ENCODE results near the gene ORMDL1.

Gene ORMDL1, protein sequence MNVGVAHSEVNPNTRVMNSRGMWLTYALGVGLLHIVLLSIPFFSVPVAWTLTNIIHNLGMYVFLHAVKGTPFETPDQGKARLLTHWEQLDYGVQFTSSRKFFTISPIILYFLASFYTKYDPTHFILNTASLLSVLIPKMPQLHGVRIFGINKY

GRCh38 chr2:189783927-189784867 lies at the start of gene ORMDL1, which contains the start of gene PMS1:
TSS of gene ORMDL1 (minus strand) at chr2:189784339. CDS start at chr2:189782595, 1,744 bp downstream.
TSS of gene PMS1 (plus strand) at chr2:189784450. CDS start at chr2:189791810, 7,360 bp downstream.
- peak; percentile 93 for DNase-seq

DNA sequence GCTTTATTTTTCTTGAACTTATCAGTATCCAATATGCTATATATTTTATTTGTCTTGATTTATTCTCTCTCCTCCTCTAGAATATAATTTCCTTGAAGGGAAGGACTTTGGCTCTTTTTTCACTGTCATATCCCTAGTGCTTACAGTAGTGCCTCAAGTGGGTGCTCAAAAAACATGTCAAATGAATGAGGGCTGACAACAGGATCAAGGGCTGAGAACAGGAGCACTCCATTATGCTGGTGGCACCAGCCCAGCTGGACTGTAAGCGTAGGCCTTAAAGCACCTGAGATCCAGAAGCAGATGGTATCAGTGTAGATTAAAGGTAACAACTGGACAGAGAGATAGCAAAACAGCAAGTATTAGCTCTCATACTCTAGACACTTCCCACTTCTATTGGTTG lies 46.4 kb upstream of the ORMDL1 start:
- no peak for DNase-seq

DNA sequence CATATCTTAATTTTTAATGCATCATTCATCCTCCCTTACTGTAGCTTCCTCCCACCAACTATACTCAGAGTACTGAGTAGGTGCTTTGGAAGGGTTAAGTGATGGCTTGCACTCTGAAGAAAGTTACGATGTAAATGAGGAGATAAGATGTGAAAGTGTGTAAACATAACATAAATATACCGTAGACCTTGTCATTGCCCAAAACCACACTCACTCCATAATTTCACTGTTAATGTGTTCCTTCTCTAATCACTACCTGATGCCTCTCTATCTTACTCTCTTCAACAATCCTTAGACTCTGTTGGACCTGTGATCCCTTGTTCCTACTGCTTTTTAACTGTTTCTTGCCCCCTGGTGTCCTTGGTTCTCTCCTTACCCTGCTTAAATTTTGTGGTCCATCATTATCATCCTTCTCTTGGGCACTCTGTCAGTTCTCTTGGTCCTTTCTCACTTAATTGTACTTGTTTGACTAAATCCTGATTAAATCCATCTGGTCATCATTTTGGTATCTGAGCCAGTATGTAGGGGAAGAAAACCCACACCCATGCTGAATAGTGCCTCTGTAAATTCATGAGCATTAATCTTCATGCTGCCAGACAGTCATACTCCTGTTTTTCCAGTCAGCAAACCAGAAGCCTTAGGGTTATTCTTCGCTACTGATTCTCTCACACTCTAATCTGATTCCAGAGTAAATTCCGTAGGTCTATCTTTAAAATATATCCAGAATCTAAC lies 45.1 kb upstream of the ORMDL1 start:
- no peak for DNase-seq

GRCh38 chr2:189826039-189826438 lies 41.9 kb upstream of the ORMDL1 start:
- no peak for DNase-seq

DNA sequence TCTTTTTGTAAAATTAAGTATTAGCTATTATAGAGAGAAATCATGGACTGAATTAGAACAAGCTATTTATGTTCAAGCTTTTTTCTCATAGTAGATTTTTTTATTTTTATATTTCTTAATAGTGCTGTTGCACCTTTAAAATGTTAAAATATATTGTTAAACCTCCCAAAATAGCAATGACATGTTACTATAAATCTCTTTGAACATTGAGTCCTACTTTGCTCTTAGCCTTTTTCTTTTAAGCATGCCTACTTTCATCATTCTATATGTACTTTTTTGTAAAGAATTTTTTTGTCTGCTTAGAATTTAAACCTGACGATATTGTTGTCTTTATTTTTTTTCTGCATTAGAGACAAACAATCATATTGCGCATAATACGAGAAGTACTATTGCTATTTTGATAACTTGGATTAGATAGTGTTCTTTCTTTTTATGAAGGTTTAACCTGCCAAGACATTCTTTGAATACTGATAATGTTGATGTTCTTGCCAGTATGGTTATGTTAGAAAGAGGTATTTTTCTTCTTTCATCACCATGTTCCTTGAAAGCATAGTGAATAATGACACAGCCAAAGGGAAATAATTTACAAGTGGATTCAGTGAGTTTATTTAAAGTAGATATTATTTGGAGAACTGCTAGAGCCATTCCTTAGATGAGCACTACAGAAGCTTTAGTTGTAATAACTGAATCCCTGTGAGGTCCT lies 40.7 kb upstream of the ORMDL1 start:
- no peak for DNase-seq

- no peak for DNase-seq
Measured at GRCh38 chr2:189821953-189822748, 38.0 kb upstream of the ORMDL1 start.

- DNase-seq: no peak
Measured at GRCh38 chr2:189819297-189819704, 35.2 kb upstream of the ORMDL1 start.

DNA sequence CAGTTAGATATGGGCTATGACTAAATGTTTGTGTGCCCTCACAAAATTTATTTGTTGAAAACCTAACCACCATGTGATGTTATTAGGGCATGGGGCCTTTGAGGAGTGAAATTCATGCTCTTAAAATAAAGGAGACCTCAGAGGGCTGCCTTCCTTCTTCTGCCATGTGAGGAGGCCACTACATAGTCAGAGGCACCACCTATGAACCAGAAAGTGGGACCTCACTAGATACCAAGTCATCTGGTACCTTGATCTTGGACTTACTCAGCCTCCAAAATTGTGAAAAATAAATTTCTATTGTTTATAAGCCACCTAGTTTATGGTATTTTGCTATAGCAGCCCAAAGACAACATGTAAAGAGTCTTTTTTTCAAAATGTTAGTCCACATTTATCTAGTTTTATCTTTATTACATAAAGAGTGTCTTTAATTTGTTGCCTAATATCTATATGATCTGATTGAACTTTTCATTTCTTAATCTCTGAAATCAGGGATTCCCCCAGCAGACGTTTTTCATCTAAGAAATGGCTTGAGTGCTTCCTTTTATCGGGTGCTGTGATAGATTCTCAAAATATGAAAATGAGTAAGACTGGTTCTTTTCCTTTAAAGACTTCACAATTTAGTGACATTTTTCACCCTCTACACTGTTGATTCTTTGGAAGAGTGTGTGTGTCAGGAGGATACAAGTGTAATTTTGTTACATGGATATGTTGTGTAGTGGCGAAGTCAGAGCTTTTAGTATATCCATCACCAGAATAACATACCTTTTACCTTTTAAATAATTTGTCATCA lies 34.3 kb upstream of the ORMDL1 start:
- DNase-seq: no peak

GRCh38 chr2:189803431-189803830 lies 19.3 kb upstream of the ORMDL1 start:
- no peak for DNase-seq

DNA sequence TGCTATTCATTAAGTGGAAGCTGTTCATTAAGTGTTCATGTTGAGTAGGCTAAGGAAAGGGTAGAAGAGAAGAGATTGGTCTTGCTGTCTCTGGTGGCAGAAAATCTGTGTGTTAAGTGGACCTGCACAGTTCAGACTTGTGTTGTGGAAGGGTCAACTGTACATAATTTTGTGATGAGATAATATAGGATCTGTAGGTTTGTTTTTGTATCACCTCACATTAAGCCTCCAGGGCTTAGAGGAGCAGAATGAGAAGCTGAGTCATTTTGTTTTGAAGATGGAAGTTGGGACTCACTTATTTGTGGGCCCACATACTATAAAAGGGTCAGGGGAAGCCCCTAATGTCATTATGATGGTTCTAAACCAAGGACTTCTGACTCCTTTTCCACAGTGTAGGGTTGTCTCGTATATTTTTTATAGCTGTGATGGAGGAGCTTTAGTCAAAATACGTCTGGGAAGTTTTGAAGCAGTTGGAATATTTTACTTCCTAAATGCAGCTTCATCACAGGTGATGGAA lies 18.3 kb upstream of the ORMDL1 start:
- DNase-seq: no peak

DNA sequence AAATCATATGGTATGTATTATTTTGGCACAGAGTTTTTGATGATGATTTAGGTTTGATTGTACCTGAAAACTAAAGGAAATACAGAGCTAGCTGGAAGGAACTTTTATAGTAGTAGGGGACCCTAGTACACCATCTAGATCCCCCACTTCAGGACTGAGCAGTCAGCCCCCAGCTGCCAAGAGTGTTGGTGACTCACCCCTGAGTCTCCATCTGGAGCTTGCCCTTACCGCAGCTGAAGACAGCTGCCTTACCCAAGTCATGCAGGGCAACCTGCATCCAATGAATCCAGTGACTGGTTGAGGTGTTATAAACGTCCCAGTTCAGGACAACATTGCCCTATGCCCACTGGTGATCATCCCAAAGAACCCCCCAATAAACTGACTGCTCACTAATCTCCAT lies 15.4 kb upstream of the ORMDL1 start:
- no peak for DNase-seq

GRCh38 chr2:189799030-189799331 lies 14.8 kb upstream of the ORMDL1 start:
- DNase-seq: no peak

DNA sequence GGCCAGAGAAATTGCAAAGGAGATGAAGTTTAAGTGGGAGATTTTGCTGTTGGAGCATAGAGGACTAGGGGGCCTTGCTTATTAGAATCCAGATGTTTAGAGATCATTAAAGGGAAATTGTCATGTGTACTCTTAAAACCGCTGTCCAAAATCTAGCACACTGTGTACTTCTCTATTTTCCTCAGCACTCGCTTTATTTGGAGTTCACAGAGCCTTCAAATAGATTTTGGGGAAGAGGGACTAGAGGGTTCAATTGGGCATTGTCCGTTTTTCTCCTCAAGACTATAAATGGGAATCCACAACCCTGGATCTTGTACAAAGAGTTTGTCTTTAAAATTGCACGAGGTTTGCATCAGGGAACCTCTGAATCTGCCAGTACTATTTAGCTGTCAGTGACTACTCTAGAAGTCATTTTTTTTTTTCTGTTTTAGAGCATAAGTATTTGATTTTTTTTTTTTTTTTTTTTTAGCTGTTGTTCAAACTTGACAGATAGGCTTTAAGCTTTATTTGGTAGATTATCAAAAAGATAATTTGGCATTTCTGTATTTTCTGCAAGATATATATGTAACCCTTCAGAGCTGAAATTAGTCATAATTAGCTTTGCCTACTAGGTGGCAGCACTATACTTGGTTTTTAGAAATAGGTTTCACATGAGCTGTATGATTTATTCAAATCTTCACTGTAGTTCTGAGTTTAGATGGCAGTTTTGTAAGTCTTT lies 14.3 kb upstream of the ORMDL1 start:
- no peak for DNase-seq

DNA sequence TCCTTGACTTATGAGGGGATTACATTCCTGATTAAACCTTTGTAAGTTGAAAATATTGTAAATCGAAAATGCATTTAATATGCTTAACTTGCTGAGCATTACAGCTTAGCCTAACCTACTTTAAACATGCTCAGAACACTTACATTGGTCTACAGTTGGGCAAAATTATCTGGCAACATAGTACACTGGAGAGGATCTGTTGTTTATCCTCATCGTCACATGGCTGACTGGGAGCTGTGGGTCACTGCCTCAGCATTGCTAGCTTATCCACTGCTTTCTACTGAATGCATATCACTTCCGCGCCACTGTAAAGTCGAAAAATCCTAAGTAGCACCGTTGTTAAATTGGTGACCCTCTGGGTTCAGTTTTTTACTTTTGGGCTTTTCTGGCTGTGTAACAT lies 13.8 kb upstream of the ORMDL1 start:
- no peak for DNase-seq

- no peak for DNase-seq
Measured at GRCh38 chr2:189794310-189794709, 10.2 kb upstream of the ORMDL1 start.

DNA sequence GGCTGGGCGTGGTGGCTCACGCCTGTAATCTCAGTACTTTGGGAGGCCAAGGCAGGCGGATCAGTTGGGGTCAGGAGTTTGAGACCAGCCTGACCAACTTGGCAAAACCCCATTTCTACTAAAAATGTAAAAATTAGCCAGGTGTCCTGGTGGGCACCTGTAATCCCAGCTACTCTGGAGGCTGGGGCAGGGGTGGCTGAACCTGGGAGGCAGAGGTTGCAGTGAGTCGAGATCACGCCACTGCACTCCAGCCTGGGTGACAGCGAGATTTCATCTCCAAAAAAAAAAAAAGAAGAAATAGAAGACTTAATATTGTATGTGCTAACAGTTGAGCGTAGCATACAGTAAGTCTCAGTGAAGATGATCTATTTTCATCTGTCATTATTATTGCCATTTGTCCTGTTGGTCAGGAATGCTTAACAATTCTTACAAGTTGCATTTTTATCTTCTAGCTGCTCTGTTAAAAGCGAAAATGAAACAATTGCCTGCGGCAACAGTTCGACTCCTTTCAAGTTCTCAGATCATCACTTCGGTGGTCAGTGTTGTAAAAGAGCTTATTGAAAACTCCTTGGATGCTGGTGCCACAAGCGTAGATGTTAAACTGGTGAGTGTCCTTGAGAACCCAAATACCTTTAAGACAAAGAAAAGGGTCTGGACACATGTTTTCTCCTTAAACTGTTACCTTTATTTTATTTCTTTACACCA lies 7.4 kb upstream of the ORMDL1 start:
- DNase-seq: no peak

GRCh38 chr2:189783451-189783926 lies 650 bp downstream of the ORMDL1 start:
- no peak for DNase-seq

DNA sequence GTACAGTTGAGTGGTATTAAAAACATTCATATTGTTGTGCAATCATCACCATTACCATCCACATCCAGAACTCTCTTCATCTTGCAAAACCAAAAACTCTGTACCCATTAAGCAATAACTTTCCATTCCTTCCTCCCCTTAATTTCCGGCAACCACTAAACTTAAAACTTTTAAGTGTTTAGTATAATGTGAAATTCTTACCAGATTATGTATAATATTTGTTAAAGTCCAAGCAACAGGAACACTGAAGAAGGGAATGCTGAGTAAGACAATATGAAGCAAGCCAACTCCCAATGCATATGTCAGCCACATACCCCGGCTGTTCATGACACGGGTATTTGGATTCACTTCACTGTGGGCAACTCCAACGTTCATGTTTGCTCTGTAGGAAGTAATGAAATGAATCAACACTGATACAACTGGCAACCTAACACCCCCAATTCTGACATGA lies 1.9 kb downstream of the ORMDL1 start:
- DNase-seq: no peak

GRCh38 chr2:189772212-189772611 lies 11.9 kb downstream of the ORMDL1 start:
- no peak for DNase-seq

Measured in NCI-H774 (cell line).